Measurements from ENCODE around the gene FRY.

DNA sequence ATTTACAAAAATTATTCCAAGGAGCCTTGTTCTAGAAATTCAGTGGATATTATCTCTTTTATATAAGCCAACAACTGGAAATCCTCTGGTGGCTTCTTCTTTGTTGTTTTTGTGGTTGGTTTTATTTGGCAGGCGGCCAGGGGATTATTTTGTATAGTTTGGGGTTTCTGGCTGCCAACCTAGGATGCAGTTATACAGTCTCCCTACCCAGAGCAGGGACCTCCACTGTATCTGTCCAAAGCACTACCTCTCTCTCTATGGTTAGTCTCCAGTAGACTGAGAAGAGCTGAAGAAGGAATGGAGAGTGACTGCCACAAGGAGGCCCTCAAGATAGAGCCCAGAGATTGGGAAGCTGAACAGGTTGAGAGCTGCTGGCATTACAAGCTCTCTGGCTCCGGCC is 203.3 kb downstream of the FRY start:
- TF ChIP-seq CTCF (conservative IDR thresholded peaks at IDR 0.05): no peak
- TF ChIP-seq EZH2 (IDR thresholded peaks at IDR 0.05; ENCODE audit: low read depth): no peak

Data from PC-9 (cell line).